OCI-LY1 (cell line): ENCODE data around the gene ING3.

ENCODE experiments used
- H2AFZ ChIP-seq: fragments of 200-600 bp; sonication (generic), shearing (Covaris generic); 2 replicates; pipeline ENCODE4 v1.6.0; 2014; ENCODE audit warnings: antibody characterized with exemption, mild to moderate bottlenecking, low read length
- H3F3A ChIP-seq: fragments of 200-600 bp; sonication (generic), shearing (Covaris generic); 2 replicates; pipeline ENCODE4 v1.6.0; 2014; ENCODE audit warnings: mild to moderate bottlenecking, antibody characterized with exemption, low read length, moderate library complexity; ENCODE audit not compliant: insufficient read depth
- H3K27ac ChIP-seq: fragments of 200-600 bp; sonication (generic); 2 replicates; pipeline ENCODE4 v1.5.1; 2014; ENCODE audit warnings: low read length, mixed run types, mild to moderate bottlenecking, low read depth; ENCODE audit not compliant: poor library complexity, severe bottlenecking
- H3K27me3 ChIP-seq: fragments of 200-600 bp; sonication (generic); 2 replicates; pipeline ENCODE4 v1.6.0; 2014; ENCODE audit warnings: antibody characterized with exemption, mild to moderate bottlenecking, low read length, moderate library complexity; ENCODE audit not compliant: insufficient read depth
- H3K36me3 ChIP-seq: fragments of 200-600 bp; sonication (generic); 2 replicates; pipeline ENCODE4 v1.6.1; 2014; ENCODE audit warnings: mild to moderate bottlenecking, antibody characterized with exemption, low read length, moderate library complexity, mixed read lengths; ENCODE audit not compliant: insufficient read depth
- H3K4me1 ChIP-seq: fragments of 200-600 bp; sonication (generic); 2 replicates; pipeline ENCODE4 v1.5.1; 2014; ENCODE audit warnings: mild to moderate bottlenecking, low read length, moderate library complexity; ENCODE audit not compliant: insufficient read depth, severe bottlenecking
- H3K4me2 ChIP-seq: fragments of 200-600 bp; sonication (generic), shearing (Covaris generic); 2 replicates; pipeline ENCODE4 v1.6.1; 2014; ENCODE audit warnings: low read length
- H3K4me3 ChIP-seq: fragments of 200-600 bp; sonication (generic); 2 replicates; pipeline ENCODE4 v1.5.1; 2014; ENCODE audit warnings: low read length, low read depth, mild to moderate bottlenecking, mixed read lengths; ENCODE audit not compliant: poor library complexity, severe bottlenecking
- H3K79me2 ChIP-seq: fragments of 200-600 bp; shearing (Covaris generic); 2 replicates; pipeline ENCODE4 v1.6.1; 2016; ENCODE audit warnings: mixed run types, low read length, mixed read lengths; ENCODE audit not compliant: insufficient read depth
- H3K9ac ChIP-seq: fragments of 200-600 bp; sonication (generic), shearing (Covaris generic); 2 replicates; pipeline ENCODE4 v1.6.1; 2014; ENCODE audit warnings: mild to moderate bottlenecking, low read length, mixed read lengths
- H3K9me2 ChIP-seq: fragments of 200-600 bp; sonication (generic), shearing (Covaris generic); 2 replicates; pipeline ENCODE4 v1.6.1; 2014; ENCODE audit warnings: low read depth, mild to moderate bottlenecking, low read length, mixed read lengths
- H3K9me3 ChIP-seq: fragments of 200-600 bp; shearing (Covaris generic); 2 replicates; pipeline ENCODE4 v1.6.1; 2014; ENCODE audit warnings: low read length, mixed read lengths
- H4K20me1 ChIP-seq: fragments of 200-600 bp; sonication (generic), shearing (Covaris generic); 2 replicates; pipeline ENCODE4 v1.6.0; 2016; ENCODE audit warnings: mild to moderate bottlenecking, low read length; ENCODE audit not compliant: insufficient read depth
- EZH2 ChIP-seq: fragments of 200-600 bp; sonication (generic), shearing (Covaris generic); IDR thresholded peaks from 2 replicates; pipeline ENCODE4 v1.8.0; 2017; ENCODE audit warnings: borderline replicate concordance, mixed run types, mild to moderate bottlenecking, antibody characterized with exemption, low read length, moderate library complexity, mixed read lengths
- TF ChIP-seq, protein P1 (sequence below): fragments of 200-600 bp; sonication (generic), shearing (Covaris generic); IDR thresholded peaks from 2 replicates; pipeline ENCODE4 v1.5.1; 2017; ENCODE audit warnings: mild to moderate bottlenecking, antibody characterized with exemption, low read length, moderate library complexity, mixed read lengths

ING3 gene

DNA sequence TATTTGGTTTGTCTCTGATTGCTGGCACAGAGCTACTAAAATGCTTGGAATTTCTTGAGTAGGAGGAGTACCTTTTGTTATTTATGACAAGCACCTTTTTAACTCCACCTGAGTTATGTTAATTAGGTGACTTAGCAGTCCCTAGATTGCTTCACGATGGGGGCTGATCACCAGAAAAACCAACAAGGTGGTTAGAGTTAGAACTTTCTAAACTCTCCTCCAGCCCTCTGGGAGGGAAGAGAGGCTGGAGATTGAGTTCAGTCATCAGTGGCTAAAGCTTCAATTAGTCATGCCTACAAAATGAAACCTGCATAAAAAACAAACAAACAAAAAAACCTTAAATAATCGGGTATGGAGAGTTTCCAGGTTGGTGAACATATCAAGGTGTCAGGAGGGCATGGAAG is 23.6 kb upstream of the ING3 start:
- Histone ChIP-seq H3K36me3 (no peaks in the 10 kb centered on the region), H3K9ac (no peak overlapping the region), H3K4me1 (no peaks in the 10 kb centered on the region), H3K27ac (no peak overlapping the region), H4K20me1 (no peaks in the 10 kb centered on the region), H2AFZ (no peak overlapping the region), H3K27me3 (no peaks in the 10 kb centered on the region), H3K9me2 (no peaks in the 10 kb centered on the region), H3F3A (no peaks in the 10 kb centered on the region; the same call in 1 of the 2 replicates), H3K9me3 (no peaks in the 10 kb centered on the region), H3K79me2 (no peaks in the 10 kb centered on the region), H3K4me2 (no peak overlapping the region), H3K4me3 (no peak overlapping the region)
- TF ChIP-seq EZH2, result no peak
- TF ChIP-seq, protein P1, sequence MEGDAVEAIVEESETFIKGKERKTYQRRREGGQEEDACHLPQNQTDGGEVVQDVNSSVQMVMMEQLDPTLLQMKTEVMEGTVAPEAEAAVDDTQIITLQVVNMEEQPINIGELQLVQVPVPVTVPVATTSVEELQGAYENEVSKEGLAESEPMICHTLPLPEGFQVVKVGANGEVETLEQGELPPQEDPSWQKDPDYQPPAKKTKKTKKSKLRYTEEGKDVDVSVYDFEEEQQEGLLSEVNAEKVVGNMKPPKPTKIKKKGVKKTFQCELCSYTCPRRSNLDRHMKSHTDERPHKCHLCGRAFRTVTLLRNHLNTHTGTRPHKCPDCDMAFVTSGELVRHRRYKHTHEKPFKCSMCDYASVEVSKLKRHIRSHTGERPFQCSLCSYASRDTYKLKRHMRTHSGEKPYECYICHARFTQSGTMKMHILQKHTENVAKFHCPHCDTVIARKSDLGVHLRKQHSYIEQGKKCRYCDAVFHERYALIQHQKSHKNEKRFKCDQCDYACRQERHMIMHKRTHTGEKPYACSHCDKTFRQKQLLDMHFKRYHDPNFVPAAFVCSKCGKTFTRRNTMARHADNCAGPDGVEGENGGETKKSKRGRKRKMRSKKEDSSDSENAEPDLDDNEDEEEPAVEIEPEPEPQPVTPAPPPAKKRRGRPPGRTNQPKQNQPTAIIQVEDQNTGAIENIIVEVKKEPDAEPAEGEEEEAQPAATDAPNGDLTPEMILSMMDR, result no peak

DNA sequence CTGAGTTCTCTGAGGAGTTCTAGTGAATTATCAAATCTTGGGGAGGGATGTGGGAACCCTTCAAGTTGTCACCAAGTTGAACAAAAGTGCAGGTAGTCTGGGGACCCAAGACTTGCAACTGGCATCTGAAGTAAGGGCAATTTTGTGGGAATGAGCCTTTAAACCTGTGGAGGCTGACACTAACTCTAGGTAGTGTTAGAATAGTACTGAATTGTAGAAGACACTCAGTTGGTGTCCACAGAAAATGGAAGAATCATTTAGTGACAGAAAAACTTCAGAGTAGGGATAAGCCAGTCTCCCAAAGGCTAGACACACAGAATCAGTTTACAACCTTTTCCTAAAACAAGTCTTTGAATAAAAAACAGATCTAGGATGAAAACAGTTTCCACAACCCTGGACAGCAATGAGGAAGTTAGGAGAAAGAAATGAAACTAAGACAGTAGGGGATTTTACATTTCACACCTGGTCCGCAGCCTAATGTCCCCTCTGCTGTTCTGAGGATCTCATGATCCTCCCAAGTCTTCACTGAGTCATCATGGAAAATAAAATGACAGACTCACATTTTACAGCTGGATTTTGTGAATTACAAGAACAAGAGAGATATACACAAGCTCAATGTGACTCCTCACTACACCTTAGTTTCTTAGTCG is 23.0 kb upstream of the ING3 start:
- Histone ChIP-seq H3K36me3 (no peaks in the 10 kb centered on the region), H3K4me2 (no peak overlapping the region), H2AFZ (no peak overlapping the region), H3K9me2 (no peaks in the 10 kb centered on the region), H3K9ac (no peak overlapping the region), H3K27ac (no peak overlapping the region), H3K9me3 (no peaks in the 10 kb centered on the region), H3F3A (no peaks in the 10 kb centered on the region; the same call in 1 of the 2 replicates), H3K4me3 (no peak overlapping the region), H3K79me2 (no peaks in the 10 kb centered on the region), H3K27me3 (no peaks in the 10 kb centered on the region), H3K4me1 (no peaks in the 10 kb centered on the region), H4K20me1 (no peaks in the 10 kb centered on the region)
- TF ChIP-seq EZH2, result no peak
- TF ChIP-seq, protein P1, result no peak

DNA sequence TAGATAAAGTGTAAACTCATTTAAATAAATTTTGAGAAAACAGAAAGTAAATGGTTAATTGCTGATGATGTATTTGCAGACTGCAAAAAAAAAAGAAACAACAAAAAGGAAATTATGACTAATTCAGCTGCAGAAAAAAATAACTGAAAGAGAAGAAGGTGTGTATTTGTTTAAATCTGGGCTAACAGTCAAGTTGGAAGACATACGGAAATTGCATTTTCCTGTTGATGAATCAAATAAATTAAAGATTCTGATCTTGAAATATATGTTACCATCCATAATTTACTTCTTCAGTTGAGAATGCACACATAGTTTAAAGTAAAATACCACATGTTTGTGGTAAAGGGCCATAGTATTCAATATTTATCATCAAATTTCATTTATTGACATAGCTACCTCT is 19.3 kb upstream of the ING3 start:
- H3K9ac ChIP-seq, result no peak overlapping the region
- H3K36me3 ChIP-seq, result no peaks in the 10 kb centered on the region
- H3K9me2 ChIP-seq, result no peaks in the 10 kb centered on the region
- H3K9me3 ChIP-seq, result no peaks in the 10 kb centered on the region
- H3K4me2 ChIP-seq, result no peak overlapping the region
- H3K4me3 ChIP-seq, result no peak overlapping the region
- TF ChIP-seq, protein P1, result no peak
- H2AFZ ChIP-seq, result no peak overlapping the region
- no peak overlapping the region for H3K27ac ChIP-seq
- no peaks in the 10 kb centered on the region for H3K79me2 ChIP-seq
- H3K4me1 ChIP-seq, result no peaks in the 10 kb centered on the region
- H3K27me3 ChIP-seq, result no peaks in the 10 kb centered on the region
- no peaks in the 10 kb centered on the region; the same call in 1 of the 2 replicates for H3F3A ChIP-seq
- H4K20me1 ChIP-seq, result no peaks in the 10 kb centered on the region
